Motor neuron (in vitro differentiated cells): ENCODE measurements around the gene HNRNPH1. TPM values are rescaled to one million over a fixed set of nuclear protein-coding genes. Genes with fewer than 3 reads are reported as not detected.

Experiments
- ATAC-seq, 8 experiments: fragments of 200-7000 bp; cut with Tn5 transposase; replicated peaks in 6 of 8; 2 replicates each; pipeline ENCODE4 v1.8.0; 2021; ENCODE audit warnings: mild to moderate bottlenecking in 8 of 8, moderate library complexity in 8 of 8
- H3K27ac ChIP-seq, 2 donors: fragments of 250-450 bp; sonication (Bioruptor Pico); 2 replicates each; pipeline ENCODE4 v1.9.0; 2021; ENCODE audit warnings: antibody characterized with exemption in 2 of 2, mild to moderate bottlenecking in 2 of 2, moderate library complexity in 1 of 2
- H3K4me1 ChIP-seq, 2 donors: fragments of 250-450 bp; sonication (Bioruptor Pico); replicated peaks in 1 of 2; 2 replicates each; pipeline ENCODE4 v1.6.1; 2021; ENCODE audit warnings: antibody characterized with exemption in 2 of 2, mild to moderate bottlenecking in 2 of 2, moderate library complexity in 1 of 2
- H3K4me3 ChIP-seq, 5 donors: fragments of 250-450 bp; sonication (Bioruptor Pico); 2 replicates each; pipeline ENCODE4 v1.9.0; 2021; ENCODE audit warnings: antibody characterized with exemption in 5 of 5, mild to moderate bottlenecking in 5 of 5, moderate library complexity in 4 of 5
- WGBS, 10 experiments: fragments of 450-650 bp; shearing (Covaris generic); methylation state at CpG; one replicate each; pipeline ENCODE4 v1.0.0; 2022; 5-methylcytosine and 5-hydroxymethylcytosine counted together
- in situ Hi-C, 9 experiments: fragments of 400-800 bp; cut with MboI; loops; one replicate each; pipeline ENCODE4 v1.15.0; 2021; ENCODE audit warnings: low sequenced_read_pairs in 9 of 9, low pct_unique_long_range_greater_than_20kb in 2 of 9; ENCODE audit not compliant: unreplicated experiment in 9 of 9
- total RNA-seq, 8 experiments: library from RNA; unstranded; fragments of 300-600 nt; gene quantifications; 2 replicates each; pipeline versions ENCODE4 v1.2.3 to v1.2.4, GENCODE V29; 2022

The HNRNPH1 gene
- total RNA-seq, 8 experiments from 2014 or later, result 410 to 1,105 (median 500) TPM

DNA sequence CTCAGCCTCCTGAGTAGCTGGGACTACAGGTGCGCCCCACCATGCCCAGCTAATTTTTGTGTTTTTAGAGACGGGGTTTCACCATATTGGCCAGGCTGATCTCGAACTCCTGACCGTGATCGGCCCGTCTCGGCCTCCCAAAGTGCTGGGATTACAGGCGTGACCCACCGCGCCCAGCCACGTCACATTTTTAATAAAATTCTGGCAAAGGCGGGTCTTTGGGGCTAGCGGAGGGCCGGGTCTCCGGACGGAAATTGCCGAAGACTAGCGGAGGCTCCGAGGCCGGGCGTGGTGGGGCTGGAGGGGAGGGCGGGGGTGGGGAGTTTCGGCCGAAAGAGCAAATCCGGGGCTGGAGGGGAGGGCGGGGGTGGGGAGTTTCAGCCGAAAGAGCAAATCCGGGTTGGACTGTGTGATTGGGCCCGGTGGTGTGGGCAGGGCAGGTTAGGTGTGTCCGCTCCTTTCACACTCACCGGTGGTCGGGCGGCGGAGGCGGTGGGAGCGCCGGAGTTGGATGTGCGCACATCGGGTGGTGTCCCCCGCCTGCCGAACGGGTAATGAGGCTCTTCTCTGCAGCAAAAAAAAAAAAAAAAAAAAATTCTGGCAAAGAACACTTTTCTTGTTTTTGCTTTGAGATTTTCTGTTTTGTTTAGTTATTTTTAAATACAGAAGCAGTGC lies 46.0 kb downstream of the HNRNPH1 start:
- Histone ChIP-seq H3K4me3 (no peak overlapping the region), H3K4me1 (no peaks in the 10 kb centered on the region), H3K27ac (no peak overlapping the region)
- no peak for ATAC-seq
- in situ Hi-C loops, result no loop called here
- WGBS, 10 experiments, result 50 to 96% (median 88%) methylated on average over 1 to 5 of the region's 42 CpGs; no CpG with 5 or more reads in 6 of the 10 experiments

DNA sequence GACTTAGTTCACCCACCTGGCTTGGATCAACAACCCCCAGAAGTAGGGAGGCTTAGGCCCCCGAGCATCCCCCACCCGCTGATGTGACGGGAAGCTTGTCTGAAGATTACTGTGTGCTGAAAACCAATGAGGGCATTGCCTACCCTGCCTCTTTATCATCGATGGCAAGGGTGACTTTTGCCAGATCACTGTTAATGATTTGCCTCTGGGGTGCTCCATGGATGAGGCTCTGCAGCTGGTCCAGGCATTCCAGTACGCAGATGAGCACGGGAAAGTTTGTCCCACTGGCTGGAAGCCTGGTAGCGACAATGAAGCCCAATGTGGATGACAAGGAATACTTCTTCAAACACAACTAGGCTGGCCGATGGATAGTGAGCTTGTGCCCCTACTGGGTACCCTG lies 51.1 kb downstream of the HNRNPH1 start:
- in situ Hi-C loops, result no loop called here
- no peak overlapping the region for H3K27ac ChIP-seq
- H3K4me1 ChIP-seq, result no peaks in the 10 kb centered on the region
- 87 to 94% methylated on average over 3 of the region's 8 CpGs; no CpG with 5 or more reads in 8 of the 10 experiments for WGBS, 10 experiments
- ATAC-seq, result no peak
- no peak overlapping the region for H3K4me3 ChIP-seq

- no peak for ATAC-seq
- in situ Hi-C loops, result no loop called here
Observed at GRCh38 chr5:179568721-179569120, 54.8 kb downstream of the HNRNPH1 start.

DNA sequence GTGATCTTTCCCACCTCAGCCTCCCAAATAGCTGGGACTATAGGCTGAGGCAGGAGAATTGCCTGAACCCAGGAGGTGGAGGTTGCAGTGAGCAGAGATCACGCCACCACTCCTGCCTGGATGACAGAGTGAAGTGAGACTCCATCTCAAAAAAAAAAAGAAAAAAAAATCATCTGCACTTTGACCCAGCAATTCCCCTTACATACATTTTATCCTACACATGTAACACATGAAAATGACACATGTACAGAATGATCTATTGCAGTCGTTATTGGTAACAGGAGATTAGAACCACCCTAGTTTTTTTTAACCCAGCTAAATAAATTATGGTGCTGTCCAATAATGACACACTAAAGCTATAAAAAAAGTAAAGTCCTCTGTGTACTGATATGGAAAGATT lies 58.9 kb downstream of the HNRNPH1 start:
- in situ Hi-C loops, result no loop called here
- Histone ChIP-seq H3K4me1 (peaks cover 4 to 9% of the 10 kb centered on the region in 2 donors), H3K27ac (no peak overlapping the region), H3K4me3 (no peak overlapping the region)
- no peak for ATAC-seq
- WGBS, 10 experiments, result 17 to 100% (median 85%) methylated on average over 1 to 2 of the region's 2 CpGs

More at GRCh38 chr5:179568721-179569120, 54.8 kb downstream of the HNRNPH1 start:
- Histone ChIP-seq H3K27ac (no peak overlapping the region), H3K4me3 (no peak overlapping the region), H3K4me1 (no peaks in the 10 kb centered on the region)
- 60 to 100% (median 98%) methylated on average over 1 to 6 of the region's 7 CpGs; no CpG with 5 or more reads in 1 of the 10 experiments for WGBS, 10 experiments

Other genes with a start within 250 kb of the HNRNPH1 start
- gene RUFY1, start 73.1 kb downstream of the HNRNPH1 start, total RNA-seq, result 10 to 100 TPM; 19.2 to 59.7 (median 30.5) TPM
- gene CBY3, start 57.4 kb upstream of the HNRNPH1 start, total RNA-seq, result 1 to 10 TPM in 6 of 8 experiments, under 1 TPM in 2; 0.61 to 3.3 (median 1.8) TPM
- 100 to 1,000 TPM; 343 to 799 (median 537) TPM for gene CANX, start 75.3 kb upstream of the HNRNPH1 start, total RNA-seq
- 10 to 100 TPM in 5 of 8 experiments, 1 to 10 TPM in 3; 7.7 to 37.5 (median 13.2) TPM for gene MAML1, start 109.2 kb upstream of the HNRNPH1 start, total RNA-seq
- gene LTC4S, start 170.3 kb upstream of the HNRNPH1 start, total RNA-seq, result 1 to 10 TPM in 3 of 8 experiments, under 1 TPM in 2, not detected in 3; 0.46 to 1.6 (median 1.2) TPM
- gene MGAT4B, start 183.2 kb upstream of the HNRNPH1 start, total RNA-seq, result 100 to 1,000 TPM in 2 of 8 experiments, 10 to 100 TPM in 6; 37.5 to 115 (median 64.5) TPM
- 100 to 1,000 TPM in 4 of 8 experiments, 10 to 100 TPM in 4; 55.5 to 679 (median 128) TPM for gene SQSTM1, start 197.2 kb upstream of the HNRNPH1 start, total RNA-seq
- gene MRNIP, start 235.1 kb upstream of the HNRNPH1 start, total RNA-seq, result 10 to 100 TPM; 18.8 to 48.6 (median 28.3) TPM